ENCODE measurements around the gene SORBS2.

DNA sequence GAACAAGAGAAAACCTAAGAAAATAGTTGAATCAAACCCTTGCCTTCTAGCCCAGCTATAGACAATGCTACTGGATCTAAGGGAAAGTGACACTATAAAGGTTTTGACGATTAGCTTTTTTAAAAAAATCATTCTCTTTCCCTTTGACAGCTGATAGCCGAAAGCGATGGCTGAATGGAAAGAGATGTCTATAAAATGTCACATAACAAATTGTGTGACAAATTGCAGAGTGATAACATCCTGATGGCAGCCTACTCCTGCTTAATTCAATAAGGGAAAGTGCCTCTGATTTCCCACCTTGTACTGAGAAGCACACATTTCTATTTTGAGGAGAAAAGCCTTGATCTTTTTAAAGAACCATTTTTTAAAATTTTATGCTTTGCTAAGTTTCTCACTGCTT lies 114.5 kb downstream of the SORBS2 start:
- TF ChIP-seq, protein P1, sequence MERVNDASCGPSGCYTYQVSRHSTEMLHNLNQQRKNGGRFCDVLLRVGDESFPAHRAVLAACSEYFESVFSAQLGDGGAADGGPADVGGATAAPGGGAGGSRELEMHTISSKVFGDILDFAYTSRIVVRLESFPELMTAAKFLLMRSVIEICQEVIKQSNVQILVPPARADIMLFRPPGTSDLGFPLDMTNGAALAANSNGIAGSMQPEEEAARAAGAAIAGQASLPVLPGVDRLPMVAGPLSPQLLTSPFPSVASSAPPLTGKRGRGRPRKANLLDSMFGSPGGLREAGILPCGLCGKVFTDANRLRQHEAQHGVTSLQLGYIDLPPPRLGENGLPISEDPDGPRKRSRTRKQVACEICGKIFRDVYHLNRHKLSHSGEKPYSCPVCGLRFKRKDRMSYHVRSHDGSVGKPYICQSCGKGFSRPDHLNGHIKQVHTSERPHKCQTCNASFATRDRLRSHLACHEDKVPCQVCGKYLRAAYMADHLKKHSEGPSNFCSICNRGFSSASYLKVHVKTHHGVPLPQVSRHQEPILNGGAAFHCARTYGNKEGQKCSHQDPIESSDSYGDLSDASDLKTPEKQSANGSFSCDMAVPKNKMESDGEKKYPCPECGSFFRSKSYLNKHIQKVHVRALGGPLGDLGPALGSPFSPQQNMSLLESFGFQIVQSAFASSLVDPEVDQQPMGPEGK (CRISPR knock-in tag; IDR thresholded peaks at IDR 0.05; ENCODE audit: borderline replicate concordance): no peak
- TF ChIP-seq, protein P2, sequence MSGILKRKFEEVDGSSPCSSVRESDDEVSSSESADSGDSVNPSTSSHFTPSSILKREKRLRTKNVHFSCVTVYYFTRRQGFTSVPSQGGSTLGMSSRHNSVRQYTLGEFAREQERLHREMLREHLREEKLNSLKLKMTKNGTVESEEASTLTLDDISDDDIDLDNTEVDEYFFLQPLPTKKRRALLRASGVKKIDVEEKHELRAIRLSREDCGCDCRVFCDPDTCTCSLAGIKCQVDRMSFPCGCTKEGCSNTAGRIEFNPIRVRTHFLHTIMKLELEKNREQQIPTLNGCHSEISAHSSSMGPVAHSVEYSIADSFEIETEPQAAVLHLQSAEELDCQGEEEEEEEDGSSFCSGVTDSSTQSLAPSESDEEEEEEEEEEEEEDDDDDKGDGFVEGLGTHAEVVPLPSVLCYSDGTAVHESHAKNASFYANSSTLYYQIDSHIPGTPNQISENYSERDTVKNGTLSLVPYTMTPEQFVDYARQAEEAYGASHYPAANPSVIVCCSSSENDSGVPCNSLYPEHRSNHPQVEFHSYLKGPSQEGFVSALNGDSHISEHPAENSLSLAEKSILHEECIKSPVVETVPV (CRISPR knock-in tag; IDR thresholded peaks at IDR 0.05): no peak
- no peak for TF ChIP-seq ZNF565 (CRISPR knock-in tag; conservative IDR thresholded peaks at IDR 0.05; ENCODE audit: low read depth)
- TF ChIP-seq RARB (CRISPR knock-in tag; IDR thresholded peaks at IDR 0.05): no peak
- TF ChIP-seq CSDC2 (CRISPR knock-in tag; IDR thresholded peaks at IDR 0.05): no peak
- TF ChIP-seq ARNTL (CRISPR knock-in tag; IDR thresholded peaks at IDR 0.05; ENCODE audit: borderline replicate concordance, low read depth): no peak

Data from SK-N-SH treated with all-trans-retinoic acid at 6 μM for 48 hours (cell line).